ENCODE data around the gene ZNF682. TPM values are rescaled to one million over a fixed set of nuclear protein-coding genes. Genes with fewer than 3 reads are reported as not detected.
"Not testable (repeated sequence)": the region's sequence is repeated elsewhere in the genome, so short reads cannot be mapped to it uniquely, and the experiment has no call there.

The ZNF682 gene
- total and polyA plus RNA-seq, 2 experiments from 2014 or later, result 25.1 to 45.1 TPM

DNA sequence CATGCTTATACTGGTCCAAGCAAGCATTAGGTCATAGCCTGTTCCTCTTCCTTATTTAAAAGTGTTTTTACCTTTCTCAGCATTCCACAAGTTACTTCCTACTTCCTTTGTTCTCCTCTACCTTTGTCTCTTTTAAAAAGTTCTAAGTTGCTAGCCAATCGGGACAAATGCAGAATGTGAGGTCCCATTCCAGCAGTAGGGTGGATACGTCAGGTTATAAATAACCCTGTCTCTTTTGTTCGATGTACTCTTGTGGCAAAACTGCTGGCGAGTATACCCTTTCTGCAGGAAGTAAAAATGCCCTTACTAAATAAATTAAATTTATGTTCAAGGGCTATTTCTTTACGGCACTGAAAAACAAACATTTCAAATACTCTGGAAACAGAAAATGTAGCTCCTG lies 6.4 kb upstream of the ZNF682 start:
- H3K4me3 ChIP-seq; H3K79me2 ChIP-seq (replicated peaks; ENCODE audit: insufficient read depth); H3K9me3 Mint-ChIP-seq; ATAC-seq; H3K9me2 ChIP-seq (ENCODE audit: insufficient read depth); H2AFZ ChIP-seq; H3F3A ChIP-seq (replicated peaks; ENCODE audit: low read depth); H3K4me1 Mint-ChIP-seq; H3K4me1 ChIP-seq (ENCODE audit: insufficient read depth); H3K27me3 ChIP-seq (ENCODE audit: insufficient read depth); H3K36me3 ChIP-seq (ENCODE audit: insufficient read depth); H3K27ac Mint-ChIP-seq; H3K36me3 Mint-ChIP-seq (ENCODE audit: low read depth); H4K20me1 ChIP-seq (replicated peaks; ENCODE audit: insufficient read depth); H3K27me3 Mint-ChIP-seq (ENCODE audit: insufficient read depth, low read depth, poor library complexity); H3K4me3 Mint-ChIP-seq: not testable (repeated sequence)
- DNase-seq (ENCODE audit: low spot score), result peak; percentile 25
- Histone ChIP-seq H3K27ac (ENCODE audit: low read depth) (peak overlapping the region; percentile 4; the same call in 1 of the 2 replicates), H3K4me2 (0 out of 2 replicates have a peak overlapping the region, but pooled peaks have one; percentile 4)

- DNase-seq (ENCODE audit: low spot score) (no peak), ATAC-seq (no peak)
- H3K4me2 ChIP-seq, result no peak overlapping the region
- no peak overlapping the region for H3K27ac ChIP-seq (ENCODE audit: low read depth)
- no peaks in the 10 kb centered on the region for H3K79me2 ChIP-seq (replicated peaks; ENCODE audit: insufficient read depth)
- Mint-ChIP-seq H3K36me3 (ENCODE audit: low read depth) (no peaks in the 10 kb centered on the region), H3K4me3 (no peak overlapping the region), H3K27me3 (ENCODE audit: insufficient read depth, low read depth, poor library complexity) (no peaks in the 10 kb centered on the region), H3K4me1 (peaks cover 3% of the 10 kb centered on the region), H3K27ac (no peak overlapping the region), H3K9me3 (peaks cover 2% of the 10 kb centered on the region; the same call in 2 of the 3 replicates)
- no peaks in the 10 kb centered on the region for H4K20me1 ChIP-seq (replicated peaks; ENCODE audit: insufficient read depth)
- H3K4me1 ChIP-seq (ENCODE audit: insufficient read depth), result peaks cover 10% of the 10 kb centered on the region; the same call in 1 of the 2 replicates
- H3F3A ChIP-seq (replicated peaks; ENCODE audit: low read depth), result no peaks in the 10 kb centered on the region
- H3K36me3 ChIP-seq (ENCODE audit: insufficient read depth), result no peaks in the 10 kb centered on the region
- H2AFZ ChIP-seq, result no peak overlapping the region
- no peaks in the 10 kb centered on the region for H3K27me3 ChIP-seq (ENCODE audit: insufficient read depth)
- no peaks in the 10 kb centered on the region for H3K9me2 ChIP-seq (ENCODE audit: insufficient read depth)
- no peak overlapping the region for H3K4me3 ChIP-seq
- TF ChIP-seq ZNF114 (CRISPR knock-in tag; IDR thresholded peaks at IDR 0.05) (no peak), EZH2phosphoT487 (IDR thresholded peaks at IDR 0.05; ENCODE audit: unreplicated experiment) (no peak), JUNB (IDR thresholded peaks at IDR 0.05; ENCODE audit: unreplicated experiment) (no peak), POLR2AphosphoS5 (IDR thresholded peaks at IDR 0.05; ENCODE audit: low read depth) (no peak), ZNF462 (CRISPR knock-in tag; IDR thresholded peaks at IDR 0.05) (no peak), CTCF (conservative IDR thresholded peaks at IDR 0.05; ENCODE audit: low read depth in 2 of 2) (no peak), ETS1 (IDR thresholded peaks at IDR 0.05) (no peak), ZNF331 (CRISPR knock-in tag; IDR thresholded peaks at IDR 0.05; ENCODE audit: low read depth) (no peak), CREB1 (CRISPR knock-in tag; IDR thresholded peaks at IDR 0.05; ENCODE audit: low read depth) (no peak)
- TF ChIP-seq, protein P1, sequence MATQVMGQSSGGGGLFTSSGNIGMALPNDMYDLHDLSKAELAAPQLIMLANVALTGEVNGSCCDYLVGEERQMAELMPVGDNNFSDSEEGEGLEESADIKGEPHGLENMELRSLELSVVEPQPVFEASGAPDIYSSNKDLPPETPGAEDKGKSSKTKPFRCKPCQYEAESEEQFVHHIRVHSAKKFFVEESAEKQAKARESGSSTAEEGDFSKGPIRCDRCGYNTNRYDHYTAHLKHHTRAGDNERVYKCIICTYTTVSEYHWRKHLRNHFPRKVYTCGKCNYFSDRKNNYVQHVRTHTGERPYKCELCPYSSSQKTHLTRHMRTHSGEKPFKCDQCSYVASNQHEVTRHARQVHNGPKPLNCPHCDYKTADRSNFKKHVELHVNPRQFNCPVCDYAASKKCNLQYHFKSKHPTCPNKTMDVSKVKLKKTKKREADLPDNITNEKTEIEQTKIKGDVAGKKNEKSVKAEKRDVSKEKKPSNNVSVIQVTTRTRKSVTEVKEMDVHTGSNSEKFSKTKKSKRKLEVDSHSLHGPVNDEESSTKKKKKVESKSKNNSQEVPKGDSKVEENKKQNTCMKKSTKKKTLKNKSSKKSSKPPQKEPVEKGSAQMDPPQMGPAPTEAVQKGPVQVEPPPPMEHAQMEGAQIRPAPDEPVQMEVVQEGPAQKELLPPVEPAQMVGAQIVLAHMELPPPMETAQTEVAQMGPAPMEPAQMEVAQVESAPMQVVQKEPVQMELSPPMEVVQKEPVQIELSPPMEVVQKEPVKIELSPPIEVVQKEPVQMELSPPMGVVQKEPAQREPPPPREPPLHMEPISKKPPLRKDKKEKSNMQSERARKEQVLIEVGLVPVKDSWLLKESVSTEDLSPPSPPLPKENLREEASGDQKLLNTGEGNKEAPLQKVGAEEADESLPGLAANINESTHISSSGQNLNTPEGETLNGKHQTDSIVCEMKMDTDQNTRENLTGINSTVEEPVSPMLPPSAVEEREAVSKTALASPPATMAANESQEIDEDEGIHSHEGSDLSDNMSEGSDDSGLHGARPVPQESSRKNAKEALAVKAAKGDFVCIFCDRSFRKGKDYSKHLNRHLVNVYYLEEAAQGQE (IDR thresholded peaks at IDR 0.05; ENCODE audit: unreplicated experiment), result no peak
Measured at GRCh38 chr19:20044663-20045062, 5.4 kb upstream of the ZNF682 start.
